ENCODE data around the gene HNRNPR. TPM values are rescaled to one million over a fixed set of nuclear protein-coding genes. Genes with fewer than 3 reads are reported as not detected.
"Not testable (repeated sequence)": the region's sequence is repeated elsewhere in the genome, so short reads cannot be mapped to it uniquely, and the experiment has no call there.

HNRNPR gene
- polyA plus RNA-seq, 1 donor (not counting 4 experiments of a cell fraction or from before 2014, with no cell fraction given), result 169 TPM

DNA sequence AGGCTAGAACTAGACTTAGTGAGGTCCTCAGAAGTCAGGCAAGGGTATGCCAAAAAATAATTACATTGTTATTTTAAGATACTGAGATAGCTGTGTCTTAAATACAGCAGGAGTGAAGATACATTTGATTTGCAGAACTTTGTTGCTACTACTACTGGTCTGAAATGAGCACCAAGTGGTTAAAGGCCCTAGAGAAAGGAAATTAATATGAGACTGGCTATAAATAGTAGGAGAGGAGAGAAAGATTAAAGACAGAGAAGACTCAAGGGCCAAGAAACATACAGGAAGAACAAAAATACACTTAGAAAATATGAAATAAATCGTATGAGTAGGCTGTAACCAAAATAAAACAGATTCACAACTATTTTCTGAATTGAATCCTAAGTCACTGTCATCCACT, 21.3 kb downstream of the HNRNPR start:
- H3K4me1 ChIP-seq (ENCODE audit: control insufficient read depth, extremely low read depth, insufficient read depth, low read length), result no peaks in the 10 kb centered on the region
- H4K20me1 ChIP-seq (ENCODE audit: control insufficient read depth, extremely low read depth, insufficient read depth, low read length), result peaks cover 6% of the 10 kb centered on the region
- H3K9me3 ChIP-seq (ENCODE audit: control insufficient read depth, low read depth, low read length), result no peaks in the 10 kb centered on the region
- no peak overlapping the region for H3K27ac ChIP-seq (ENCODE audit: control insufficient read depth, insufficient read depth, low read length)
- TF ChIP-seq, protein P1, sequence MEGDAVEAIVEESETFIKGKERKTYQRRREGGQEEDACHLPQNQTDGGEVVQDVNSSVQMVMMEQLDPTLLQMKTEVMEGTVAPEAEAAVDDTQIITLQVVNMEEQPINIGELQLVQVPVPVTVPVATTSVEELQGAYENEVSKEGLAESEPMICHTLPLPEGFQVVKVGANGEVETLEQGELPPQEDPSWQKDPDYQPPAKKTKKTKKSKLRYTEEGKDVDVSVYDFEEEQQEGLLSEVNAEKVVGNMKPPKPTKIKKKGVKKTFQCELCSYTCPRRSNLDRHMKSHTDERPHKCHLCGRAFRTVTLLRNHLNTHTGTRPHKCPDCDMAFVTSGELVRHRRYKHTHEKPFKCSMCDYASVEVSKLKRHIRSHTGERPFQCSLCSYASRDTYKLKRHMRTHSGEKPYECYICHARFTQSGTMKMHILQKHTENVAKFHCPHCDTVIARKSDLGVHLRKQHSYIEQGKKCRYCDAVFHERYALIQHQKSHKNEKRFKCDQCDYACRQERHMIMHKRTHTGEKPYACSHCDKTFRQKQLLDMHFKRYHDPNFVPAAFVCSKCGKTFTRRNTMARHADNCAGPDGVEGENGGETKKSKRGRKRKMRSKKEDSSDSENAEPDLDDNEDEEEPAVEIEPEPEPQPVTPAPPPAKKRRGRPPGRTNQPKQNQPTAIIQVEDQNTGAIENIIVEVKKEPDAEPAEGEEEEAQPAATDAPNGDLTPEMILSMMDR (optimal IDR thresholded peaks at IDR 0.05 in 1 of 3, IDR thresholded peaks at IDR 0.05 in 1 of 3, conservative IDR thresholded peaks at IDR 0.05 in 1 of 3; ENCODE audit: extremely low read depth in 1 of 3, insufficient read depth in 2 of 3, low read length in 3 of 3), result no peak
- TF ChIP-seq EZH2 (IDR thresholded peaks at IDR 0.05; ENCODE audit: low read length), result no peak
- peaks cover 60% of the 10 kb centered on the region for H3K79me2 ChIP-seq (ENCODE audit: control insufficient read depth, insufficient read depth, low read length)
- dilution Hi-C loops (cut with MboI; ENCODE audit: extremely low pct_ligation_motif_present, low sequenced_read_pairs), result no loop called here
- no peak overlapping the region for H2AFZ ChIP-seq (ENCODE audit: control insufficient read depth, low read length)
- no peaks in the 10 kb centered on the region for H3K27me3 ChIP-seq (ENCODE audit: control insufficient read depth, extremely low read depth, insufficient read depth, low read length)
- FAIRE-seq (no peak), DNase-seq (ENCODE audit: low read depth, low spot score) (no peak)
- peaks cover 17 to 50% of the 10 kb centered on the region in 2 experiments for H3K36me3 ChIP-seq (ENCODE audit: control insufficient read depth in 2 of 2, extremely low read depth in 1 of 2, insufficient read depth in 2 of 2, low read length in 2 of 2)
- no peaks in the 10 kb centered on the region for H3K9me1 ChIP-seq (ENCODE audit: control insufficient read depth, extremely low read depth, insufficient read depth, low read length)
- H3K4me3 ChIP-seq (ENCODE audit: control insufficient read depth in 2 of 3, extremely low read depth in 1 of 3, insufficient read depth in 2 of 3, low read depth in 1 of 3, low read length in 3 of 3), result no peak overlapping the region
- no peak overlapping the region for H3K4me2 ChIP-seq (ENCODE audit: control insufficient read depth, extremely low read depth, insufficient read depth, low read depth, low read length)
- H3K9ac ChIP-seq (ENCODE audit: control insufficient read depth, extremely low read depth, insufficient read depth, low read length), result no peak overlapping the region

DNA sequence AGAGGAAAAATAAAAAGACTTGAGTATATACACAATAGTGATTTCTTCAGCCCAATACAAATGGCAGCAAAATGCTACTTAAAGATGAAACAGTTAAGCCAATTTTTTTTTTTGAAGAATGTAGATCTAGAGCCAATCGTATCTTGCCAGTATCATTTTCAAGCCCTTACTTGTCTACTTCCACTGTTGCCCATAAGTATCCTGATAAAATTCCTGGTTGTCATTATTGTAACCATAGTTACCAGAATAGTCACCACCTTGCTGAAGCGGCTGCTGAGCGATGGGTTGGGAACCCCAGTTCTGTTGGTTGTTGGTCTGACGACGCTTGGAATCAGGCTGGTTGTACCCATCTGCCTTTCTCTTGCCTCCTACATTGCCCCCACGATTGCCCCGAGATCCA, 33.8 kb downstream of the HNRNPR start:
- dilution Hi-C loops (cut with MboI; ENCODE audit: extremely low pct_ligation_motif_present, low sequenced_read_pairs); H3K4me3 ChIP-seq (ENCODE audit: control insufficient read depth in 2 of 3, extremely low read depth in 1 of 3, insufficient read depth in 2 of 3, low read depth in 1 of 3, low read length in 3 of 3); H3K27me3 ChIP-seq (ENCODE audit: control insufficient read depth, extremely low read depth, insufficient read depth, low read length): not testable (repeated sequence)

DNA sequence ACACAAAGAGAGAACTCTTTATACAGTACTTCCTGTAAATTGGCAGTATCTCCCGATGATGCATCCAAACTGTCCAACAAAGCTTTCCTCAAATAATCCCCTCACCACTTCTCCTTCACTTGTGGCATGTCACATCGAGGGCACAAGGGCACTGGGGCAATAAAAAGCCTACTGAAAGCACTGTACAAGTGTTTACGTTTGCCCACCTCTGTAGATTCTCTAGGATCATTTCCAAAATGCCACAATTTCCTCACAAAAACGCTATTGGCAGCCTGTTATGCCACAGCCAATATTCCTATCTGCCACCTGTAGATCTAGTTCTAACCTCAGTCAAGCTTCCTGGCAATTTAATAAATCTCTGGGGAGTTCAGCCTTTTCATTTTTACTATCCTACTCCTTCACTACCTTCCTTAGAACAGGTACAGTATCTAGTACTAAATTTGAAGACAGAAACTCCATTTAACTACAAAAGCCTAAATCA, 39.9 kb downstream of the HNRNPR start:
- H3K4me2 ChIP-seq (ENCODE audit: control insufficient read depth, extremely low read depth, insufficient read depth, low read depth, low read length), result no peak overlapping the region
- FAIRE-seq, result no peak

More for the DNA sequence above, 33.8 kb downstream of the HNRNPR start:
- FAIRE-seq (peak; percentile 87), DNase-seq (ENCODE audit: low read depth, low spot score) (peak; percentile 13)
- H4K20me1 ChIP-seq (ENCODE audit: control insufficient read depth, extremely low read depth, insufficient read depth, low read length); H3K9me3 ChIP-seq (ENCODE audit: control insufficient read depth, low read depth, low read length); H3K9me1 ChIP-seq (ENCODE audit: control insufficient read depth, extremely low read depth, insufficient read depth, low read length); H2AFZ ChIP-seq (ENCODE audit: control insufficient read depth, low read length); H3K4me2 ChIP-seq (ENCODE audit: control insufficient read depth, extremely low read depth, insufficient read depth, low read depth, low read length); H3K9ac ChIP-seq (ENCODE audit: control insufficient read depth, extremely low read depth, insufficient read depth, low read length): not testable (repeated sequence)
- peak overlapping the region; percentile 15 for H3K27ac ChIP-seq (ENCODE audit: control insufficient read depth, insufficient read depth, low read length)
- peaks cover 20% of the 10 kb centered on the region for H3K4me1 ChIP-seq (ENCODE audit: control insufficient read depth, extremely low read depth, insufficient read depth, low read length)
- H3K36me3 ChIP-seq (ENCODE audit: control insufficient read depth in 2 of 2, extremely low read depth in 1 of 2, insufficient read depth in 2 of 2, low read length in 2 of 2), result peaks cover 4 to 32% of the 10 kb centered on the region in 2 experiments
- peaks cover 27% of the 10 kb centered on the region for H3K79me2 ChIP-seq (ENCODE audit: control insufficient read depth, insufficient read depth, low read length)

More for the DNA sequence above, 39.9 kb downstream of the HNRNPR start:
- dilution Hi-C loops (cut with MboI; ENCODE audit: extremely low pct_ligation_motif_present, low sequenced_read_pairs), result no loop called here
- TF ChIP-seq, protein P1 (optimal IDR thresholded peaks at IDR 0.05 in 1 of 3, IDR thresholded peaks at IDR 0.05 in 1 of 3, conservative IDR thresholded peaks at IDR 0.05 in 1 of 3; ENCODE audit: extremely low read depth in 1 of 3, insufficient read depth in 2 of 3, low read length in 3 of 3), result no peak
- TF ChIP-seq EZH2 (IDR thresholded peaks at IDR 0.05; ENCODE audit: low read length), result no peak
- no peaks in the 10 kb centered on the region for H3K9me1 ChIP-seq (ENCODE audit: control insufficient read depth, extremely low read depth, insufficient read depth, low read length)
- peaks cover 5 to 22% of the 10 kb centered on the region in 2 experiments for H3K36me3 ChIP-seq (ENCODE audit: control insufficient read depth in 2 of 2, extremely low read depth in 1 of 2, insufficient read depth in 2 of 2, low read length in 2 of 2)
- no peaks in the 10 kb centered on the region for H3K9me3 ChIP-seq (ENCODE audit: control insufficient read depth, low read depth, low read length)
- H4K20me1 ChIP-seq (ENCODE audit: control insufficient read depth, extremely low read depth, insufficient read depth, low read length), result no peaks in the 10 kb centered on the region
- DNase-seq (ENCODE audit: low read depth, low spot score), result no peak
- H2AFZ ChIP-seq (ENCODE audit: control insufficient read depth, low read length), result no peak overlapping the region
- no peak overlapping the region for H3K27ac ChIP-seq (ENCODE audit: control insufficient read depth, insufficient read depth, low read length)
- no peaks in the 10 kb centered on the region for H3K27me3 ChIP-seq (ENCODE audit: control insufficient read depth, extremely low read depth, insufficient read depth, low read length)
- H3K4me1 ChIP-seq (ENCODE audit: control insufficient read depth, extremely low read depth, insufficient read depth, low read length), result no peaks in the 10 kb centered on the region
- no peak overlapping the region for H3K4me3 ChIP-seq (ENCODE audit: control insufficient read depth in 2 of 3, extremely low read depth in 1 of 3, insufficient read depth in 2 of 3, low read depth in 1 of 3, low read length in 3 of 3)
- peaks cover 1% of the 10 kb centered on the region for H3K79me2 ChIP-seq (ENCODE audit: control insufficient read depth, insufficient read depth, low read length)
- H3K9ac ChIP-seq (ENCODE audit: control insufficient read depth, extremely low read depth, insufficient read depth, low read length), result no peak overlapping the region
